Testis (tissue), 3 donors: ENCODE data around the gene SH2D3C. TPM values are rescaled to one million over a fixed set of nuclear protein-coding genes. Genes with fewer than 3 reads are reported as not detected.

ENCODE experiments used
- DNase-seq: peaks from one replicate; pipeline ENCODE4 v3.0.0-alpha.2; 2019
- H3K27ac ChIP-seq, 2 donors: fragments of 200-600 bp; sonication (generic); one replicate each; pipeline ENCODE4 v1.5.1; 2019
- H3K27me3 ChIP-seq: fragments of 200-600 bp; sonication (generic); one replicate; pipeline ENCODE4 v1.5.1; 2019
- H3K36me3 ChIP-seq: fragments of 200-600 bp; sonication (generic); one replicate; pipeline ENCODE4 v1.5.1; 2017; ENCODE audit warnings: low read depth; ENCODE audit errors: missing control alignments
- H3K4me1 ChIP-seq: fragments of 200-600 bp; sonication (generic); one replicate; pipeline ENCODE4 v1.5.1; 2019
- H3K4me3 ChIP-seq, 2 donors: fragments of 200-600 bp; sonication (generic); one replicate each; pipeline ENCODE4 v1.5.1; 2017 to 2019
- H3K9me3 ChIP-seq: fragments of 200-600 bp; sonication (generic); one replicate; pipeline ENCODE4 v1.5.1; 2017
- CTCF ChIP-seq, 3 experiments: fragments of 450-650 bp in 2 of 3; fragments of 200-600 bp in 1 of 3; sonication (generic) in 1 of 3; IDR thresholded peaks; one replicate each; pipeline ENCODE4 v1.5.1; 2016 to 2019; ENCODE audit warnings: antibody characterized with exemption in 3 of 3, mild to moderate bottlenecking in 2 of 3, moderate library complexity in 1 of 3
- POLR2A ChIP-seq: fragments of 450-650 bp; IDR thresholded peaks from one replicate; pipeline ENCODE4 v1.6.1; 2017; ENCODE audit warnings: antibody characterized with exemption, mild to moderate bottlenecking, moderate library complexity
- WGBS, 2 donors: methylation state at CpG; one replicate each; pipeline ENCODE4 v1.1.5; 2018; 5-methylcytosine and 5-hydroxymethylcytosine counted together
- intact Hi-C: fragments of 100-400 bp; cut with DNase I; formaldehyde crosslinking; loops from one replicate; pipeline ENCODE4 v1.15.1; 2023; ENCODE audit warnings: low total_unique reads
- polyA plus RNA-seq: library from polyadenylated mRNA; stranded (reverse); fragments of 350-450 nt; fragmentation: Illumina TruSeq; extraction: RNeasy Lipid Tissue Mini Kit (QIAGEN cat#74804); gene quantifications from one replicate; pipeline ENCODE4 v1.2.3, GENCODE V29; 2014; ENCODE audit warnings: low read depth, low replicate concordance; ENCODE audit not compliant: insufficient read depth
- total RNA-seq, 2 donors: library from RNA; depleted of rRNA; stranded (reverse); fragments of >200 nt; gene quantifications; one replicate each; pipeline ENCODE4 v1.2.3, GENCODE V29; 2016

The SH2D3C gene
- total and polyA plus RNA-seq, 3 donors from 2014 or later: 6.6 to 9.6 (median 8.8) TPM

DNA sequence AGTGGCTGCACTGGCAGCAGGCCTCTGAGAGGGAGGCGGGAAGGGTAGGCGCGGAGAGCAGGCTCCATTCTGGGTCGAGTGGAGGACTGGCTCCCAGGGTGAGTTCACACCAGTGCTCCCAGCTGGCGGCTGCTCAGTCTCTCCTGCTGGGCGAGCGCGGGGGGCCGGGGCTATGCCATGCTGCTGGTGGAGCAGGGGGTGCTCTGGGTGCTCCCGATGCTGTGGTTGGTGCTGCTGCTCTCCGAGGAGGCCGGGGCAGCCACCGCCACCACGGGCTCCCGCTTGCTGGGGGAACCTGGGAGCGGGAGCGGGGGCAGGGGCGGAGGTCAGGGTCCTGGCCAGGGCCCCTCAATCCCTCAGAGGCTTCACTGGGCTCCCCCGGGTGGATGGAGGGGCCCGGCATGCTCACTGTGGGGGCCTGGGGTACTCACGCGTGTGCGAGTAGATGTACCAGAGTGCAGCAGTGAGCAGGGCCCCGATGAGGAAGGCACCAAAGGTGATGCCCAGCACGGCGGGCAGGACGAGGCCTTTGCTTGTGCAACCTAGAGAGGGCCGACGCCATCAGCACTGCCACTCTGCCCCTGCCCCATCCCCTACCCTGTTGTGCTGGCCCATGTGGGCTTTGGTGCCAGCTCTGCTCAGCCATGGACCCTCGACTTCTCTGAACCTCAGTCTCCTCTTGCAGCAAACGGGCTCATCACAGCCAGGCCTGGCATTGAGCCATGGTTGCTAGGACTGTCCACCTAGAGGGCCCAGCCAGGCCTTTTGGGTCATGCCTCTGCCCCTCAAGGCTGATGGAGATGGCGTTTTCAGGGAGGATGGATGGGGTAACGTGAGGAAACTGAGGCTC lies 37.3 kb upstream of the SH2D3C start:
- Histone ChIP-seq H3K27me3 (no peaks in the 10 kb centered on the region), H3K4me3 (no peak overlapping the region), H3K27ac (no peak overlapping the region), H3K4me1 (peaks cover 13% of the 10 kb centered on the region), H3K9me3 (no peaks in the 10 kb centered on the region), H3K36me3 (no peaks in the 10 kb centered on the region)
- no peak for DNase-seq
- WGBS, 2 donors: 61 to 83% methylated on average over 7 to 33 of the region's 33 CpGs
- no peak for TF ChIP-seq CTCF (IDR thresholded peaks at IDR 0.05)
- TF ChIP-seq POLR2A: no peak
- intact Hi-C loops: no loop called here

DNA sequence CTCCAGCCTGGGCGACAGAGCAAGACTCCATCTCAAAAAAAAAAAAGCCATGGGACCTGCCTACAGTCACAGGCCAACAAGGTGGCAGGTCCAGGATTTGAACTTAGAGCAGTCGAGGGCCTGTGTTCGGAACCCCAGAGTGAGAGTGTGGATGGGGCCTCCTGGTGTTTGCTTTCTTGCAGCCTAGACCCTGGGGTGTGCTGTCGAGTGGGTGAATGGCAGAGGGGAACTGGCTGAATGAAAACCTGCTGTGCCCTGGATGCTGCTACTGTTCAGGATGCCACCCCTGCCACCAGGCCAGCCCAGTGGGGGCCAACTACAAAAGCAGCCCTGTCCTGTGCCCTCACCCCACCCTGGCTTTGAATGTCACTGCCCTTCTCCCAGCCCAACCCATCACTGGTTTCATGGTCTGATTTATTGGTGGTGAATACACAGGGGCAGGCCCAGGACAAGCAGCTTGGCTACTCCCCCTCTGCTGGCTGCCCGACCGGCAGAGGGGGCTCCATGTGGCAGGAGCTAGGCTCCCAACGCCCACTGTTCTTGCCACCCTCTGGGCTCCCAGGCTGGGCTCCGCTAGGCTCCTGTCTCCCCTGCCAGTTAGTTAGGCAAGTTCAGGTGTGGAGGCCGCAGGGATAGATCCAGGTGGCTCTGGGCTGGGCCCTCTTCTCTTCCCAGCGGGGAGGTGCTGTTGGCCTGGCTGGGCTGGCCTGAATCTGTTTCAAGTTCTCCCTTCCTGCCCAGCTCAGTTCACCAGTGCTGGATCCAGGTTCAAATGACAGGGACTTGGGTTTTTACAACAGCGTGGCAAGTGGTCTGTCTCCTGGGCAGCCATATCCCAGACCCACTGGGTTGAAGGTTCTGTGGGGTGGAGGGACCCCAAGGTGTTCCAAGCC lies 36.4 kb upstream of the SH2D3C start:
- no peak overlapping the region for H3K4me3 ChIP-seq
- 84 to 91% methylated on average over 8 to 11 of the region's 11 CpGs for WGBS, 2 donors
- H3K36me3 ChIP-seq: no peaks in the 10 kb centered on the region
- no peaks in the 10 kb centered on the region for H3K27me3 ChIP-seq
- TF ChIP-seq CTCF (IDR thresholded peaks at IDR 0.05): no peak
- no peak for TF ChIP-seq POLR2A
- H3K27ac ChIP-seq: peak overlapping the region in 1 of 2 donors; percentile 14
- DNase-seq: no peak
- no peaks in the 10 kb centered on the region for H3K9me3 ChIP-seq
- intact Hi-C loops: no loop called here
- peaks cover 13% of the 10 kb centered on the region for H3K4me1 ChIP-seq

GRCh38 chr9:127813686-127814226 lies 35.3 kb upstream of the SH2D3C start:
- peaks cover 16% of the 10 kb centered on the region for H3K4me1 ChIP-seq
- no peaks in the 10 kb centered on the region for H3K27me3 ChIP-seq
- no peaks in the 10 kb centered on the region for H3K9me3 ChIP-seq
- 55 to 66% methylated on average over 9 of the region's 9 CpGs for WGBS, 2 donors
- H3K27ac ChIP-seq: peak overlapping the region in 1 of 2 donors; percentile 14
- DNase-seq: no peak
- H3K36me3 ChIP-seq: no peaks in the 10 kb centered on the region
- TF ChIP-seq CTCF (IDR thresholded peaks at IDR 0.05) (no peak), POLR2A (no peak)
- intact Hi-C loops: no loop called here
- H3K4me3 ChIP-seq: no peak overlapping the region

DNA sequence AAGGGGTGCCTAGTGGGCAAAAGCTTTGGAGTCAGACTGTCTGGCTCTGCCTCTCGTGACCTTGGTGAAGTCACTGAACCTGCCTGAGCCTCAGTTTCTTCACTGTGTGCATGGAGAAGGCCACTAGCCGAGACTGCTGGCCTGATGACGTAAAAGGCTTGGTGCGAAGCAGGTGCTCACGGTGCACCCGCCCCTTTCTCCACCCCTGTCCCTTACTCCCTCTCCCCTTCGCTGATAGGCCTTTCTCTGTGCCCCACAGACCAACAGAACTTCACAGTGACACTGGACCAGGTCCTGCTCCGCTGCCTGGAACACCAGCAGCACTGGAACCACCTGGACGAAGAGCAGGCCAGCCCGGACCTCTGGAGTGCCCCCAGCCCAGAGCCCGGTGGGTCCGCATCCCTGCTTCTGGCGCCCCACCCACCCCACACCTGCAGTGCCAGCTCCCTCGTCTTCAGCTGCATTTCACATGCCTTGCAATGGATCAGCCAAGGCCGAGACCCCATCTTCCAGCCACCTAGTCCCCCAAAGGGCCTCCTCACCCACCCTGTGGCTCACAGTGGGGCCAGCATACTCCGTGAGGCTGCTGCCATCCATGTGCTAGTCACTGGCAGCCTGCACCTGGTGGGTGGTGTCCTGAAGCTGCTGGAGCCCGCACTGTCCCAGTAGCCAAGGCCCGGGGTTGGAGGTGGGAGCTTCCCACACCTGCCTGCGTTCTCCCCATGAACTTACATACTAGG lies 34.6 kb upstream of the SH2D3C start:
- peaks cover 11% of the 10 kb centered on the region for H3K4me1 ChIP-seq

More for the DNA sequence above, 34.6 kb upstream of the SH2D3C start:
- TF ChIP-seq CTCF (IDR thresholded peaks at IDR 0.05): no peak
- no peak for TF ChIP-seq POLR2A
- Histone ChIP-seq H3K36me3 (no peaks in the 10 kb centered on the region), H3K9me3 (no peaks in the 10 kb centered on the region), H3K27me3 (no peaks in the 10 kb centered on the region), H3K27ac (peak overlapping the region in 1 of 2 donors; percentile 14), H3K4me3 (no peak overlapping the region)
- intact Hi-C loops: no loop called here
- 80 to 82% methylated on average over 16 to 19 of the region's 19 CpGs for WGBS, 2 donors
- no peak for DNase-seq
